Measurements from ENCODE around the gene CTIF.

CTIF gene

DNA sequence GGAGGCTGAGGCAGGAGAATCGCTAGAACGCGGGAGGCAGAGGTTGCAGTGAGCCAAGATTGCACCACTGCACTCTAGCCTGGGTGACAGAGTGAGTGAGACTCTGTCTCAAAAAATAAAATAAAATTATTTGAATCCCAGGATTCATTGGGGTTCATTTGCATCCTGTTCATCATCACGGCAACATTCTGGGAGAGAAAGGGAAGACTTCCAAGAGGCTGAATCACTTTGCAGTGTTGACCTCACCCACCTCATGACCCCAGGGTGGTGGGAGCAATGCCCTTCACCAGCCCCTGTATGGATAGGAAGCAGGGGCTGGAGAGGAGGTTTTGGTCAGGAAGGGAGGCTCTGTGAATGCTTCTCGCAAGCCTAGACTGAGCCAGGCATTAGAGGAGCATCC lies 195.6 kb downstream of the CTIF start:
- DNase-seq = no peak

GRCh38 chr18:48735080-48735676 lies 196.3 kb downstream of the CTIF start:
- DNase-seq = no peak

DNA sequence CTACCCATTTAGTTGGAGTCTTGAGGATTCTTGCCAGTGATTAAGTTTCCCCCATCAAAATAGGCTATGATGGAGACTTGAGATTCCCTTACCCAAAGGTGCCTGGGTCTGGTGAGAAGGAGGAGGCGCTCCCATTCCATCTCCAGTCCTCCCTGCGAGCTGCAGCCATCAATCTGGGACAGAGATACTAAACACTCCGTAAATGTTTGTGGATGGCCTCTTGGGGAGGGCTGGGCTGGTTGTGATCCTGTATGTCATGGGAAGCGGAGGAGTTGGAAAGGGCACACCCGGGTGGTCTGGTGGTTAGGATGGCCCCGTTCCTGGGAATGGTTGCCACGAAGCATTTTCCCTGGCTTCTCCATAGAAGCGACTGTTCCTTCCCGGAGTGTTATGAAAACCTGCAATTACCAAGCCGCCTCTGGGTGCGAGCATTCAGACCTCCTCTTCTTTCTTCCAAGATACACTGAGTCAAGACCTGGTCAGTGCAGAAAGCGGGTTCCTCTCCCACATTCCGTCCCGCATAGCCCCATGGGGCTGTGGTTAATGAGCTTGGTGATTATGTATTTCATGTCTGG lies 196.9 kb downstream of the CTIF start:
- no peak for DNase-seq

- no peak for DNase-seq
Measured at GRCh38 chr18:48736321-48737260, 197.8 kb downstream of the CTIF start.

DNA sequence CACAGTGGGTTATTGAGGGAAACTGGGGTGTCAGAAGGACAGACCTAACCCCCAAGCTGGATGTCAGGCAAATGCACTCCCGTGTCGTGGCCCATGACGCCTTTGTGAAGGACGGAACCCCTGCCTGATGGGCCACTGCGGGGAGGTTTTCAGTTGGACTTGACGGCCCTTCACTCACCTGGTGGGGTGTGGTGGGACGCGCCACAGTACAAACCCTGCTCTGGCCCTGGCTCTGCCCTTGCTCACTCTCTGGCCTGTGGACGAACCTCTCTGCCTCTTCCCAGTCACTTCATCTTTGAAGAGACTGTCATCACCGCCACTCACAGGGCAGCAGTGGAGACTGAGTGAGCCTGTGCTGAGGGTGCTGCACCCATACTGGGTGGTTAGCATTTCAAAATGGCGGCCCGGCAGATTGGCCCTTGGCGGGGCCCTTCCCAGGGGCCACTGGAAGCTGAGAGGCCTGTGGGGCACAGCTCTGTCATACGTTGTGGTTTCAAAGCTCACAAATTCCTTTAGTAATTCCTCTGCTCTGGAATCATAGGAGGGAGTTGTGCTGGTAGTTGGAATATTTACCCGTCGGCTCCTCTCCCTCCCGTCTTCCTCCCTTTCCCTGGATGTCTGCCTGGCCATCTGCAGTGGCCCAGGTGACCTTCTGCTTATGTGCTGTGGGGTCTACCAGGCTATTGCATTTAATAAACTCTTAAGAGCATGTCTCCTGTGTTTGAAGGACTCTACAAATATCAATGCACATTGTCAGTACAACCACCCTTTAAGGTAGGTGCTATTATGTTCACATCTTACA lies 200.6 kb downstream of the CTIF start:
- peak in 1 of 14 donors; percentile 39 for DNase-seq

GRCh38 chr18:48740068-48740440 lies 201.2 kb downstream of the CTIF start:
- DNase-seq = no peak

DNA sequence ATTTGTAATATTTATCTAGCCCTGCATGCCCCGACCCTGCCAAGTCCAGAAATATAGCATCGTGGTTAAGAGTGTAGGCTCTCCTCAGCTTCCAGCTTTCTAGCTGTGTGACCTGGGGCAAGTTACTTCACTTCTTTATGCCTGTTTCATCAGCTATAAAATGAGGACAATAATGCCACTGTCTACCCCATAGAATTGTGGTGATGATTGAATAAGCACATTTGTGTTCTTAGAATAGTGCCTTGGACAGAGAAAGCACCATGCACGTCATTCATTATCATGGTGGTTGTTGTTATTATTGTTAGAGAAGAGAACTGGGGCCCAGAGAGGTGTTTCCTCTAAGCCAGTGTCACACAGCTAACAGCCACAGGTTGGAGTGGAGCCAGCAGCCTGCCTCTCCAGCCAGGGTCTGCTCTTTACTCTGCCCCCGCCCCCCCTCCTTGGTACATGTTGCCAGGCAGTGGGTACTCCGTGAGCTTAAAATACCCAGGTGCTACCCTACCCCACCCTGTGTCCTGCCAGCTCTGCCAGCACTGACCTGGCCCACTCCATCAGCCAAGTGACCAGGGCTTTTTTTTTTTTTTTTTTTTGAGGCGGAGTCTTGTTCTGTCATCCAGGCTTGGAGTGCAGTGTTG lies 202.1 kb downstream of the CTIF start:
- no peak for DNase-seq

DNA sequence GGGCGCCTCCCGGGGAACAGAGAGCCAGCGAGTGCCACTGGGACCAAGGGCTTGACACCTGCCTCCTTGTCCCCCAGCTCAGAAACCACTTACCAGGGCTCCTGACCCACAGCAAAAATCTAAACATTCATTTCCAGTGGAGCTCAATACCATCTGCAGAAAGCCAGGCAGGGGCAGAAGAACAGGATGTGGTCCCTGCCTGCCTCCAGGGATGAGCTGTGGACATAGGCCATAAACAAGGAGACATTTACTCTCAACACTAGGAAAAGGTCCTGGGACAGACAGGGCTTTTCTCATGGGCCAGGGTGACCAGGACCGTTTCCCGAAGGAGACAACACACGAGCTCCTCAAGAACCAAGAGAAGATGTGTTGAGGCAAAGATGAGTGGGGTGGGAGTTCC lies 203.0 kb downstream of the CTIF start:
- DNase-seq = no peak

GRCh38 chr18:48742304-48742703 lies 203.5 kb downstream of the CTIF start:
- no peak for DNase-seq

DNA sequence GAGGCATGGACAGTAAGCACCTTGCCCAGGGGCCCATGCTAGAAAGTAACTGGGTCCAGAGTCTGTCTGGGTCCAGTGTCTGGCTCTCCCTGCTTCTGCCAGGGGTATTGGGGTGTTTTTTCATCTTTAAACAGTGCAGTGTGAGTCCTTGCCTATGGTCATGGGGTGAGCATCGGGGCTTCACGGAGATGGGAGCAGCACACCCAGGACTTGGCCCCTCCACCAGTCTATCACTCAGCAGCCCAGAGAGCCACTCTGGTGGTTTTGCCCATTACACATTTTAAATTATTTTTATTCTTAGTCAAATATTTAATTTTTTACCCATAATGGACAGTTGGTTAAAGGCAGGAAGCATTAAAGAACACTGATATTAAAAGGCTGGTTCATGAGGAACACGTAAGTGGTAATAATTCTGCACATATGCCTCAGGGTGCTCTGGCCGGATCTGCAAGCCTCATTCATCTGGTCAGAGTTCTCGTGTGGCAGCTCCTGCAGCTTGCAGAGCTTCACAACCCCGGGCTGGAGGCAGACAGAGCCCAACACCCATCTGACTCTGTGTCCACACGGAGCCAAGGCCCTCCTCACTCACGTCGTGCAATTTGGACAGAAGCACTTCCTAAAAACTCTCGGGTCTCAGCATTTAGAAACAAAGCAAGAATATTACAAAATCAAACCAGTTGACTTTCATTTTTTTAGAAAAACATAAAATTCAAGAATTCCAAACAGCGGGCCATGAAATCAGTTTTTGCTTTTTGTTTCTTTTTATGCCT lies 204.1 kb downstream of the CTIF start:
- peak in 5 of 14 donors; percentile 11 to 54 (median 16) for DNase-seq

GRCh38 chr18:48743886-48744285 lies 205.1 kb downstream of the CTIF start:
- no peak for DNase-seq

DNA sequence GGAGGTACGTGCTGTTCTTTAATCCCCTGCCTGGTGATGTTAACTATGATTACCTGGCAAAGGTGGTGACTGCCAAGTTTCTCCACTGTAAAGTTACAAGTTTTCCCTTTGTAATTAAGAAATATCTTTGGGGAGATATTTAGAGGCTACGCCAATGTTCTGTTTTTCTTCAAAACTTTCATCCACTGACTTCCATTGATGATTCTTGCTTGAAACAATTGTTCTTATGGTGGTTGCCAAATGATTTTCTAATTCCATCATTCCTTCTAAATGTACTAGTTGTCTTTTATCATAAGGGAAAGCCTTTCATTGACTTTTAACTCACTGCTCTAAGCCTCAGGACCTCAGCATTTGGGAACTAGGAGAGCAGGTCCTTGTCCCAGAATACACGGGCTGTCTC lies 206.5 kb downstream of the CTIF start:
- no peak for DNase-seq

DNA sequence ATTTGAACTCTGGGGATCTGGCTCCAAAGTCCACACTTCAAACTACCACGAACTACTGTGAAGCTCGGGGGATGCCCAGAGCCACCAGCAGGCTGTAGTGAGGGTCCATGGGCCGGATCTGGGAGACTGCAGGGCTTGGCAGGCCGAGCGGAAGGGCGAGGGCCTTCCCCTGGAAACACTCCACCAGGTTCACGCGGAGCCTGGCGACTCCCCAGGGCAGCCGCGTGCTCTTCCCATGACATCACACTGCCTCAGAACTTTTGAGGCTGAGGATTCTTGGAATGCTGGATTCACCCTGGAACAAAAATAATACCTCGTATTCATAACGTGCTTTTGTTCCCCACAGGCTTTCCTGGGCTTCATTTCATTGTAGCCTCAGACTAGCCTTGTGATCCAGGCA lies 210.9 kb downstream of the CTIF start:
- no peak for DNase-seq

- peak in 1 of 14 donors; percentile 12 for DNase-seq
Measured at GRCh38 chr18:48750485-48751175, 211.8 kb downstream of the CTIF start.

DNA sequence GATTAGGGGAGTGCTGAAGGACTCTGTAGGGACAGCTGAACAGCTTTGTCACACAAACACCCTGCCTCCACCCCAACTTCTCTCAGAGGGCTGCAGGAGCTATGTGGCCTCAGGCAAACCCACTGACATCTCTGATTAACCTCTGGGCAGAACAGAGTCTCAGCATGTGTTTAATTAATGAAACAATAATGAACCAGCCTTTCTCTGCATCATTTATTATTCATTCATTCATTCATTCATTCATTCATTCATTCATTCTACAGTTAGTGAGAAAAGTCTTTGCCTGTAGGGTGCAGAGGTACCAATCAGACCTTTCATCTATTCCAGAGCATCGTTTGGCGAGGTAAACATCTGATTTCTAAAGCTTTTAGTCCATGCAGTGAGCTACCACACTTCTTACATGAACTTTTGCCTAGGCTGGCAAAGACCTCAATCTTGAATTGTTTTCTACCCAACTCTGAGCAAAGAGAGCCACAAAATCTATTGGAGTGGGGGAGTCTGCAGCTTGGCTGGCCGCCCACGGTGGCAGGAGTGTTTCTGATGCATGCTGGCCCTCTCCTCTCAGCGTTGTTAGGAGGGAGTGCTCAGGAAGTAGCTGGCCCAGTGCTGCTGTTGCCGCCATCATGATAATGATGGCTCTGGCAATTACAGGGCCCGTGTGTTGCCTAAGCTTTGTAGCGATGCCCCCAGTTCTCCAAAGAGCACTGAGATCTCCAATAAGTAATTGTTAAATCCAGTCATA lies 213.1 kb downstream of the CTIF start:
- DNase-seq = peak in 3 of 14 donors; percentile 13 to 33 (median 17)

- no peak for DNase-seq
Measured at GRCh38 chr18:48752478-48752877, 213.6 kb downstream of the CTIF start.

- DNase-seq = no peak
Measured at GRCh38 chr18:48752928-48753327, 214.1 kb downstream of the CTIF start.

DNA sequence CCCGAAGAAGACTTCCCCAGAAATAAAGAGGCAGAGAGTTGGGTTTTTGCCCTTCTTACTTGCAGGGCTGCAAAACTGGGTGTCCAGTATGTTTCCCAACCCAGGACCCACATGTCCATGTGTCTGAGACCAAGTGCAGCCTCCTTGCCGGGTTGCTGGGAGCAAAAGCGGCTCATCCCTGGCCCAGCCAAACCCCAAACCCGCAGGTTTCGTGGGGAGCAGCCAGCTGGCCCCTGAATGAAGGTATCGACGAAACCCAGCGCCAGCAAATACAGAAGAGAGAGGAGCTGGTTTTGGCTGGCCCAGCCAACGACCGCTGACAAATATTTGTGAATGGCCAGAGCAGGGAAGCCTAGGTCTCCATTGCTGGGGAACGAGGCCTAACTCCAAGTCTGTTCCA lies 214.9 kb downstream of the CTIF start:
- peak in 3 of 14 donors; percentile 18 to 80 (median 32) for DNase-seq

DNA sequence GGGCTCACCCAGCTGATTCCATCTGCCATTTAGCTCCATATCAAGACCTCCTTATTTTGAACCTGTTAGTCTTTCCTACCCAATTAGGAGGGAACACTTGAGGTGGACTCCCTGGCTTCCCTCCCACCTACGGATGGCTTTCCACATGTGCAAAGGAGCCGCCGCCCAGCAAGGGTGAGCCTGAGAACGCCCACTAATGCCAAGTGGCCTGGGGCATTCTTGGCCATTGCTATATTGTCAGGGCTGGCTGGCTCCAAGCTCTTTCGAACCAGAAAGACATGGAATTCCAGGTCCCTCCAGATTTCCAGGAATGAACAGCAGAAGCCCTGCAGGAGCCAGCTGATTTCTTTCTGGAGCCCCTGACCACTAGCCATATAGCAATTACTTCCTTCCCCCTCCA lies 215.7 kb downstream of the CTIF start:
- DNase-seq = no peak

- DNase-seq = no peak
Measured at GRCh38 chr18:48754993-48755473, 216.2 kb downstream of the CTIF start.

Data from C1 segment of cervical spinal cord (tissue), 14 donors.